IMR-90 (cell line): ENCODE data around the gene PPL. TPM values are rescaled to one million over a fixed set of nuclear protein-coding genes. Genes with fewer than 3 reads are reported as not detected.

Experiments used
- ATAC-seq: fragments of 200-7000 bp; cut with Tn5 transposase; 2 replicates; pipeline ENCODE4 v1.9.1; 2020; ENCODE audit warnings: low read depth, mild to moderate bottlenecking, moderate library complexity
- BruUV-seq: library from RNA; stranded (reverse); fragments of 400-500 nt; replicated peaks from 2 replicates; lab custom pipeline; 2021; lab: Mats Ljungman, UMichigan
- CTCF ChIA-PET: fragments of 300-600 bp; formaldehyde crosslinking; extraction: SDS; loops from one replicate; lab custom pipeline; 2021; ENCODE audit warnings: antibody characterized with exemption; lab: Yijun Ruan, JAX
- POLR2A ChIA-PET: fragments of 300-600 bp; sonication (Branson Sonifier 250); formaldehyde crosslinking; loops from one replicate; lab custom pipeline; 2022; ENCODE audit warnings: antibody characterized with exemption; ENCODE audit not compliant: unreplicated experiment; lab: Charles Lee
- DNase-seq: peaks from one replicate; pipeline ENCODE4 v3.0.0; 2013
- H2AFZ ChIP-seq: replicated peaks from 2 replicates; pipeline ENCODE3; 2013; ENCODE audit warnings: low read length, mild to moderate bottlenecking; ENCODE audit not compliant: poor library complexity
- H2AK5ac ChIP-seq: 2 replicates; pipeline ENCODE4 v1.6.1; 2013; ENCODE audit warnings: low read depth, low read length, inconsistent platforms
- H2AK9ac ChIP-seq: replicated peaks from 2 replicates; pipeline ENCODE3; 2013; ENCODE audit warnings: mild to moderate bottlenecking, low read depth, low read length, moderate library complexity; ENCODE audit not compliant: poor library complexity
- H2BK120ac ChIP-seq: 2 replicates; pipeline ENCODE4 v1.6.1; 2013; ENCODE audit warnings: low read depth, low read length, inconsistent platforms
- H2BK15ac ChIP-seq: 3 replicates; pipeline ENCODE4 v1.6.1; 2013; ENCODE audit warnings: low read depth, low read length, inconsistent platforms
- H2BK20ac ChIP-seq: 2 replicates; pipeline ENCODE4 v1.6.1; 2013; ENCODE audit warnings: low read depth, mild to moderate bottlenecking, inconsistent platforms, low read length, moderate library complexity
- H2BK5ac ChIP-seq: 2 replicates; pipeline ENCODE4 v1.6.1; 2013; ENCODE audit warnings: mild to moderate bottlenecking, low read depth, low read length, inconsistent platforms; ENCODE audit not compliant: poor library complexity, severe bottlenecking
- H3K14ac ChIP-seq: replicated peaks from 2 replicates; pipeline ENCODE4 v1.6.1; 2013; ENCODE audit warnings: low read depth, low read length, inconsistent platforms
- H3K18ac ChIP-seq: 2 replicates; pipeline ENCODE4 v1.6.1; 2013; ENCODE audit warnings: low read depth, low read length, control low read depth
- H3K23ac ChIP-seq: 2 replicates; pipeline ENCODE4 v1.6.1; 2013; ENCODE audit warnings: low read depth, low read length, inconsistent platforms
- H3K27ac ChIP-seq: 2 replicates; pipeline ENCODE4 v1.5.1; 2013; ENCODE audit warnings: mild to moderate bottlenecking, control low read depth, low read length; ENCODE audit not compliant: insufficient read depth
- H3K27me3 ChIP-seq: 2 replicates; pipeline ENCODE4 v1.6.1; 2013; ENCODE audit warnings: low read length; ENCODE audit not compliant: control insufficient read depth, insufficient read depth
- H3K36me3 ChIP-seq: 2 replicates; pipeline ENCODE4 v1.6.1; 2013; ENCODE audit warnings: low read length, mixed read lengths; ENCODE audit not compliant: control insufficient read depth, insufficient read depth
- H3K4ac ChIP-seq: 2 replicates; pipeline ENCODE4 v1.6.1; 2013; ENCODE audit warnings: low read depth, low read length, inconsistent platforms
- H3K4me1 ChIP-seq: 2 replicates; pipeline ENCODE4 v1.6.1; 2013; ENCODE audit warnings: low read length, mixed read lengths; ENCODE audit not compliant: control insufficient read depth, insufficient read depth
- H3K4me2 ChIP-seq: 2 replicates; pipeline ENCODE4 v1.6.1; 2013; ENCODE audit warnings: low read depth, mild to moderate bottlenecking, control low read depth, low read length, moderate library complexity
- H3K4me3 ChIP-seq: 2 replicates; pipeline ENCODE4 v1.5.1; 2013; ENCODE audit warnings: low read depth, mild to moderate bottlenecking, control low read depth, low read length, moderate library complexity; ENCODE audit not compliant: insufficient read depth
- H3K56ac ChIP-seq: 2 replicates; pipeline ENCODE4 v1.6.1; 2013; ENCODE audit warnings: low read length, inconsistent platforms; ENCODE audit not compliant: insufficient read depth; ENCODE audit errors: extremely low read depth
- H3K79me1 ChIP-seq, 2 experiments: 2 replicates each; pipeline ENCODE4 v1.6.1; 2013; ENCODE audit warnings: low read length in 2 of 2, inconsistent platforms in 1 of 2, low read depth in 1 of 2
- H3K9ac ChIP-seq: 2 replicates; pipeline ENCODE4 v1.6.1; 2013; ENCODE audit warnings: low read depth, low read length, control low read depth
- H3K9me1 ChIP-seq: 2 replicates; pipeline ENCODE4 v1.6.1; 2013; ENCODE audit warnings: low read length, inconsistent platforms; ENCODE audit not compliant: insufficient read depth
- H3K9me3 ChIP-seq: 2 replicates; pipeline ENCODE4 v1.6.1; 2013; ENCODE audit warnings: low read length; ENCODE audit not compliant: control insufficient read depth, insufficient read depth
- H4K20me1 ChIP-seq: 2 replicates; pipeline ENCODE4 v1.6.1; 2013; ENCODE audit warnings: low read length, inconsistent platforms; ENCODE audit not compliant: insufficient read depth
- H4K5ac ChIP-seq: 2 replicates; pipeline ENCODE4 v1.6.1; 2013; ENCODE audit warnings: mild to moderate bottlenecking, low read depth, low read length, control low read depth
- H4K8ac ChIP-seq, 2 experiments: 2 replicates each; pipeline ENCODE4 v1.6.1; 2013; ENCODE audit warnings: low read depth in 2 of 2, low read length in 2 of 2, control low read depth in 1 of 2, inconsistent platforms in 1 of 2
- H4K91ac ChIP-seq: 2 replicates; pipeline ENCODE4 v1.6.1; 2013; ENCODE audit warnings: low read depth, low read length, inconsistent platforms; ENCODE audit not compliant: insufficient read depth
- CEBPB ChIP-seq: IDR thresholded peaks from 2 replicates; pipeline ENCODE4 v1.6.1; 2012; ENCODE audit warnings: low read depth, low read length, improper control_type of control experiment
- CTCF ChIP-seq: conservative IDR thresholded peaks from 2 replicates; pipeline ENCODE4 v1.5.1; 2012; ENCODE audit warnings: mild to moderate bottlenecking, low read depth, low read length, improper control_type of control experiment
- ELK1 ChIP-seq: fragments of 150-350 bp; IDR thresholded peaks from 2 replicates; pipeline ENCODE4 v1.6.1; 2016; ENCODE audit warnings: low read depth, mild to moderate bottlenecking, low read length, moderate library complexity, borderline replicate concordance
- FOS ChIP-seq: fragments of 150-350 bp; IDR thresholded peaks from 2 replicates; pipeline ENCODE4 v1.6.1; 2016; ENCODE audit warnings: low read depth, low read length
- MAFK ChIP-seq: IDR thresholded peaks from 2 replicates; pipeline ENCODE4 v1.6.1; 2012; ENCODE audit warnings: low read depth, low read length, improper control_type of control experiment
- MAZ ChIP-seq: IDR thresholded peaks from 2 replicates; pipeline ENCODE4 v1.6.1; 2012; ENCODE audit warnings: low read depth, mild to moderate bottlenecking, low read length, improper control_type of control experiment, moderate library complexity, borderline replicate concordance
- NFE2L2 ChIP-seq: fragments of 150-350 bp; IDR thresholded peaks from 2 replicates; pipeline ENCODE4 v1.6.1; 2016; ENCODE audit warnings: low read depth, mild to moderate bottlenecking, low read length
- POLR2A ChIP-seq: IDR thresholded peaks from 2 replicates; pipeline ENCODE4 v1.6.1; 2012; ENCODE audit warnings: mild to moderate bottlenecking, low read depth, low read length
- RAD21 ChIP-seq: IDR thresholded peaks from 2 replicates; pipeline ENCODE4 v1.6.1; 2012; ENCODE audit warnings: low read length, improper control_type of control experiment
- RCOR1 ChIP-seq: IDR thresholded peaks from 2 replicates; pipeline ENCODE4 v1.6.1; 2012; ENCODE audit warnings: mild to moderate bottlenecking, low read length, improper control_type of control experiment; ENCODE audit not compliant: insufficient replicate concordance
- RFX5 ChIP-seq: IDR thresholded peaks from 2 replicates; pipeline ENCODE4 v1.8.0; 2012; ENCODE audit warnings: low read depth, mild to moderate bottlenecking, low read length, moderate library complexity
- SMC3 ChIP-seq: fragments of 150-350 bp; IDR thresholded peaks from 2 replicates; pipeline ENCODE4 v1.6.1; 2016; ENCODE audit warnings: low read depth, mild to moderate bottlenecking, antibody characterized with exemption, low read length, moderate library complexity
- WGBS, 2 experiments: methylation state at CpG; one replicate each; pipeline versions ENCODE4 v1.1.5 to v1.1.7; 2013; ENCODE audit warnings: missing lambda C conversion rate in 2 of 2; ENCODE audit not compliant: insufficient read length in 1 of 2; ENCODE audit errors: extremely low coverage in 2 of 2; 5-methylcytosine and 5-hydroxymethylcytosine counted together
- dilution Hi-C: fragments of 300-500 bp; cut with HindIII; formaldehyde crosslinking; loops from one replicate; pipeline ENCODE4 v1.14.3; 2018; ENCODE audit warnings: low sequenced_read_pairs; ENCODE audit not compliant: unreplicated experiment
- in situ Hi-C: fragments of 300-500 bp; cut with MboI; formaldehyde crosslinking; loops from 3 replicates; pipeline ENCODE4 v1.14.3; 2019; ENCODE audit warnings: low sequenced_read_pairs, inconsistent platforms, mixed read lengths
- intact Hi-C: fragments of 100-400 bp; cut with micrococcal nuclease; formaldehyde crosslinking; loops from 2 replicates; pipeline ENCODE4 v1.10.0; 2022
- polyA plus RNA-seq, 3 experiments: library from polyadenylated mRNA; depleted of rRNA; stranded (reverse); fragments of >200 nt; gene quantifications; 2 replicates each; pipeline ENCODE4 v1.2.3, GENCODE V29; 2012; ENCODE audit warnings: low replicate concordance in 1 of 3
- total RNA-seq: library from RNA; depleted of rRNA; stranded (reverse); fragments of >200 nt; gene quantifications from 2 replicates; pipeline ENCODE4 v1.2.3, GENCODE V29; 2012

The PPL gene
- total and polyA plus RNA-seq, 2 of the 4 experiments (the other 2 are of a cell fraction), result 0.34 to 0.36 TPM

GRCh38 chr16:4890686-4891085, 46.3 kb downstream of the PPL start:
- H3K4ac ChIP-seq, result no peak overlapping the region
- intact Hi-C loops, result no loop called here
- H4K91ac ChIP-seq, result no peak overlapping the region
- CTCF ChIA-PET, result no interaction called here
- H3K27me3 ChIP-seq, result no peaks in the 10 kb centered on the region
- no peak overlapping the region for H2AK5ac ChIP-seq
- no peak overlapping the region for H2BK5ac ChIP-seq
- H3K14ac ChIP-seq, result no peak overlapping the region
- H3K4me1 ChIP-seq, result peaks cover 8% of the 10 kb centered on the region
- H3K27ac ChIP-seq, result no peak overlapping the region
- H2AFZ ChIP-seq, result no peak overlapping the region
- ATAC-seq (no peak), DNase-seq (no peak)
- no peaks in the 10 kb centered on the region for H3K79me1 ChIP-seq
- no peaks in the 10 kb centered on the region; the same call in 1 of the 2 replicates for H4K20me1 ChIP-seq
- no peak overlapping the region for H3K56ac ChIP-seq
- H3K18ac ChIP-seq, result no peak overlapping the region
- H3K23ac ChIP-seq, result no peak overlapping the region
- no peak overlapping the region for H2AK9ac ChIP-seq
- 95% methylated on average over 11 of the region's 16 CpGs; no CpG with 5 or more reads in 1 of the 2 experiments for WGBS, 2 experiments
- H3K4me2 ChIP-seq, result no peak overlapping the region
- no peak overlapping the region for H4K8ac ChIP-seq
- H3K36me3 ChIP-seq, result peaks cover 13% of the 10 kb centered on the region
- POLR2A ChIA-PET, result no interaction called here
- H3K9ac ChIP-seq, result no peak overlapping the region
- H2BK120ac ChIP-seq, result no peak overlapping the region
- H2BK20ac ChIP-seq, result no peak overlapping the region
- no peak overlapping the region for H4K5ac ChIP-seq
- no peaks in the 10 kb centered on the region for H3K9me3 ChIP-seq
- H2BK15ac ChIP-seq, result no peak overlapping the region
- no peak for TF ChIP-seq RFX5
- no peak for TF ChIP-seq CEBPB
- TF ChIP-seq RAD21, result no peak
- no peak for TF ChIP-seq POLR2A
- TF ChIP-seq SMC3, result no peak
- no peak for TF ChIP-seq FOS
- no peak for TF ChIP-seq MAZ
- no peak for TF ChIP-seq NFE2L2
- TF ChIP-seq MAFK, result no peak
- no peak for TF ChIP-seq CTCF
- no peak for TF ChIP-seq ELK1
- TF ChIP-seq RCOR1, result no peak
- H3K9me1 ChIP-seq, result peaks cover 2% of the 10 kb centered on the region; the same call in 1 of the 2 replicates
- in situ Hi-C loops, result no loop called here
- no TSS peak for BruUV-seq
- dilution Hi-C loops, result no loop called here
- H3K4me3 ChIP-seq, result no peak overlapping the region
